ENCODE data around the gene TTF2. TPM values are rescaled to one million over a fixed set of nuclear protein-coding genes. Genes with fewer than 3 reads are reported as not detected.

Gene TTF2
- total and polyA plus RNA-seq, 2 experiments from 2014 or later: 13.5 to 28.3 TPM

DNA sequence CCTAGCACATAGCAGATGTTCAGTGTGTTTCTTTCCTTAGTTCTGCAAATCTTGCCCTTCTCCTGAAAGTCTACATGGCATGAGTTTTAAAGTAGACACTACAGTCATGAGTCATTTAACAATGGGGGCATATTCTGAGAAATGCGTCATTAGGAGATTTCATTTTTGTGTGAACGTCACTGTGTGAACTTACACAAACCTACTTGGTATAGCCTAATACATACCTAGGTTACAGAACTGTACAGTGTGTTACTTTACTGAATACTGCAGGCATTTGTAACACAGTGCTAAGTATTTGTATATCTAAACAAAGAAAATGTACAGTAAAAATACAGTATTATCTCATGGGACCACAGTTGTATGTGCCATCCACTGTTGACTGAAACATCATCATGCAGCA lies 10.0 kb downstream of the TTF2 start:
- TF ChIP-seq, protein P1, sequence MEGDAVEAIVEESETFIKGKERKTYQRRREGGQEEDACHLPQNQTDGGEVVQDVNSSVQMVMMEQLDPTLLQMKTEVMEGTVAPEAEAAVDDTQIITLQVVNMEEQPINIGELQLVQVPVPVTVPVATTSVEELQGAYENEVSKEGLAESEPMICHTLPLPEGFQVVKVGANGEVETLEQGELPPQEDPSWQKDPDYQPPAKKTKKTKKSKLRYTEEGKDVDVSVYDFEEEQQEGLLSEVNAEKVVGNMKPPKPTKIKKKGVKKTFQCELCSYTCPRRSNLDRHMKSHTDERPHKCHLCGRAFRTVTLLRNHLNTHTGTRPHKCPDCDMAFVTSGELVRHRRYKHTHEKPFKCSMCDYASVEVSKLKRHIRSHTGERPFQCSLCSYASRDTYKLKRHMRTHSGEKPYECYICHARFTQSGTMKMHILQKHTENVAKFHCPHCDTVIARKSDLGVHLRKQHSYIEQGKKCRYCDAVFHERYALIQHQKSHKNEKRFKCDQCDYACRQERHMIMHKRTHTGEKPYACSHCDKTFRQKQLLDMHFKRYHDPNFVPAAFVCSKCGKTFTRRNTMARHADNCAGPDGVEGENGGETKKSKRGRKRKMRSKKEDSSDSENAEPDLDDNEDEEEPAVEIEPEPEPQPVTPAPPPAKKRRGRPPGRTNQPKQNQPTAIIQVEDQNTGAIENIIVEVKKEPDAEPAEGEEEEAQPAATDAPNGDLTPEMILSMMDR (IDR thresholded peaks at IDR 0.05; ENCODE audit: low read depth, low read length): no peak
- peak in 1 of 2 donors; percentile 37 for DNase-seq (ENCODE audit: low read depth in 1 of 2, low spot score in 1 of 2)
- no peaks in the 10 kb centered on the region for H3K27me3 ChIP-seq
- H3K4me3 ChIP-seq: no peak overlapping the region
- H3K27ac ChIP-seq: no peak overlapping the region
- no peaks in the 10 kb centered on the region for H3K4me1 ChIP-seq (ENCODE audit: low read depth)
- H3K36me3 ChIP-seq: no peaks in the 10 kb centered on the region
- no peaks in the 10 kb centered on the region for H3K9me3 ChIP-seq (ENCODE audit: low read depth)

DNA sequence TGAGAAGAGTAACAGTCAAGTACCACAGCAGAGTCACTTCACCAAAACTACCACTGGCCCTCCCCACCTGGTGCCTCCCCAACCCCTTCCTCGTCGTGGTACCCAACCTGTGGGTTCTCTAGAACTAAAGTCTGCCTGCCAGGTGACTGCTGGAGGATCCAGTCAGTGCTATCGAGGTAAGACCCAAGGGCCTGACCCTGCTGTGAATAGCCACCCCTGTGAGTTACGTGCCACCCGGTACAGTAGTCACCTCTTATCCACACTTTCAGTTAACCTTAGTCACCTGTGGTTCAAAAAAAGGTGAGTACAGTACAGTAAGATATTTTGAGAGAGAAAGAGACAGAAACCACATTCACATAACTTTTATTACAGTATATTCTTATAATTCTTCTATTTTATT lies 16.5 kb downstream of the TTF2 start:
- H3K36me3 ChIP-seq: no peaks in the 10 kb centered on the region
- H3K4me3 ChIP-seq: no peak overlapping the region
- no peaks in the 10 kb centered on the region for H3K9me3 ChIP-seq (ENCODE audit: low read depth)
- no peak for DNase-seq (ENCODE audit: low read depth in 1 of 2, low spot score in 1 of 2)
- TF ChIP-seq, protein P1 (IDR thresholded peaks at IDR 0.05; ENCODE audit: low read depth, low read length): no peak
- H3K27ac ChIP-seq: no peak overlapping the region
- no peaks in the 10 kb centered on the region for H3K27me3 ChIP-seq
- H3K4me1 ChIP-seq (ENCODE audit: low read depth): peaks cover 9% of the 10 kb centered on the region

DNA sequence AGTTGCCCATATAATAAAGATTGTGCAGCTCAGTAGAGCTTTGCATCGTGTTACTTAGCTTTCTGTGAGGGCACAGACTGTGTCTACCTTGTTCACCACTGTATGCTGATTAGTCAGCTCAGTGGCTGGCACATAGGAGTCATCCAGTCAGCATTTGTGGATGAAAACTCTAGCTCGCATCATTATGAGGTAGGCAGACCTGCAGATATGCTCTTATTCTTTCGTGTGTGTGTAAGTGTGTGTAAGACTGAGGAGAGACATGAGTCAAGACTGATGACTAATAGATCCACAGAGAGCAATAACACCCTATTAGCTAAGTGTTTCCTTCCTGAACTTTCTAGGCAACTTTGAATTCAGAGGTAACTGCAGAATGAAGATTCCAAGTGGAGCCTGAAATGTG lies 17.1 kb downstream of the TTF2 start:
- peak in 1 of 2 donors; percentile 75 for DNase-seq (ENCODE audit: low read depth in 1 of 2, low spot score in 1 of 2)

DNA sequence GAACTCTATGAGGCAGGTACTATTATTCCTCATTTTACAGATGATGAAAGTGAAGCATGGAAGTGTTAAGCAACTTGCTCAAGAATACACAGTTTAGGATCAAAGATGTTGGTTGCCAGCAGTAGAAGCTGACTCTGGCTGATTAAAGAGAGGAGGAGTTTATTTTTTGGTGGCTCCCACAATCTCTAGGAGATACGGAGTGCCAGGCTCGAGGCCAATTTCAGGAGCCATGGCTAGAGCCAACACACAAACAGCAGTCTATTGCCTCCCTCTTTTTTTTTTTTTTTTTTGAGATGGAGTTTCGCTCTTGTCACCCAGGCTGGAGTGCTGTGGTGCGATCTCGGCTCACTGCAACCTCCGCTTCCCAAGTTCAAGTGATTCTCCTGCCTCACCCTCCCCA lies 19.6 kb downstream of the TTF2 start:
- Histone ChIP-seq H3K4me3 (no peak overlapping the region), H3K27me3 (no peaks in the 10 kb centered on the region), H3K4me1 (ENCODE audit: low read depth) (peaks cover 9% of the 10 kb centered on the region), H3K27ac (no peak overlapping the region), H3K36me3 (no peaks in the 10 kb centered on the region), H3K9me3 (ENCODE audit: low read depth) (no peaks in the 10 kb centered on the region)
- no peak for DNase-seq (ENCODE audit: low read depth in 1 of 2, low spot score in 1 of 2)
- TF ChIP-seq, protein P1 (IDR thresholded peaks at IDR 0.05; ENCODE audit: low read depth, low read length): no peak

More for the DNA sequence above, 17.1 kb downstream of the TTF2 start:
- Histone ChIP-seq H3K4me3 (no peak overlapping the region), H3K4me1 (ENCODE audit: low read depth) (peaks cover 9% of the 10 kb centered on the region), H3K9me3 (ENCODE audit: low read depth) (no peaks in the 10 kb centered on the region), H3K36me3 (no peaks in the 10 kb centered on the region), H3K27me3 (no peaks in the 10 kb centered on the region), H3K27ac (no peak overlapping the region)
- TF ChIP-seq, protein P1 (IDR thresholded peaks at IDR 0.05; ENCODE audit: low read depth, low read length): no peak

DNA sequence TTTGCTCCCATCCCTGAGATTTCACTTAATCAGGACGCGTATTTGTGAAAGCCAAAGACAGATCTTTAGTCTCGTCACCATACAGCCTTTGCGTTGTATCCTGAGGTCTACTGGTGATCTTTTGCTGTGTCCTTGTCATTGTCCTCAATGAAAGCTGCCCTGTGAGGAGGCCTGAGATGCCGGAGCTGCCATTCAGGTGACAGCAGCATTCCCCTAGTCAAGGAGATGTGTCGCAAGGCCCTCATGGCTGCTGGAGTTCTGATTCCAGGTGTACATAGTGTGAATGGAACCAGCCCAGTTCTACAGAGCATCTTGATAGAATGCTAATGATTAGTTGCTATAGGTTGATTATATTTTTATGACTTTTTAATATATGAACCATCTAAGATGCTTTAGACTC lies 24.1 kb downstream of the TTF2 start:
- no peaks in the 10 kb centered on the region for H3K36me3 ChIP-seq
- H3K27me3 ChIP-seq: no peaks in the 10 kb centered on the region
- no peak overlapping the region for H3K27ac ChIP-seq
- no peaks in the 10 kb centered on the region for H3K9me3 ChIP-seq (ENCODE audit: low read depth)
- H3K4me3 ChIP-seq: no peak overlapping the region
- DNase-seq (ENCODE audit: low read depth in 1 of 2, low spot score in 1 of 2): no peak
- no peaks in the 10 kb centered on the region for H3K4me1 ChIP-seq (ENCODE audit: low read depth)
- TF ChIP-seq, protein P1 (IDR thresholded peaks at IDR 0.05; ENCODE audit: low read depth, low read length): no peak

DNA sequence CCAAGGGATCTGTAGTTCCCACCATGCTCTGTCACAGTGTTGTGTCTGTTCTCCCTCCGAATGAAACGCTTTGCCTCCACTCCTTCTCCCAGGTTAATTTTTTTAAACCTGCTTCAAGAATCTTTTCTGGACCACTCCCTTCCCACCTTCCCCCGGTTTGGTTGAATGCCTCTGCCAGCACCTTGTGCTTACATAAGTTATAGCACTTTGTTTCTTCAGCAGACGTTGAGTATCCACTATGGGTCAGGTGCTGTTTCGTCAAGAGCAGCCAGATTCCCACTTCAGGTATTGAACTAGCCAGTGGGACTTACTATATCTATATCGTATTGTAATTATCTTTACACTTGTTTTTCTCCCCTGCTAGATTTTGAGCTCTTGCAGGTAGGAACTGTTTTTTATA lies 27.6 kb downstream of the TTF2 start:
- Histone ChIP-seq H3K36me3 (no peaks in the 10 kb centered on the region), H3K9me3 (ENCODE audit: low read depth) (no peaks in the 10 kb centered on the region), H3K27me3 (no peaks in the 10 kb centered on the region), H3K27ac (no peak overlapping the region), H3K4me3 (no peak overlapping the region), H3K4me1 (ENCODE audit: low read depth) (peaks cover 4% of the 10 kb centered on the region)
- TF ChIP-seq, protein P1 (IDR thresholded peaks at IDR 0.05; ENCODE audit: low read depth, low read length): no peak
- no peak for DNase-seq (ENCODE audit: low read depth in 1 of 2, low spot score in 1 of 2)
